Effector memory CD8-positive, alpha-beta T cell (primary cell): ENCODE results near the gene RMDN3.
A peak's percentile ranks its signal among the peaks of the same experiment; 100 is the strongest.

Experiments
- ATAC-seq: fragments of 150-1000 bp; cut with Tn5 transposase; replicated peaks from 2 replicates; pipeline ENCODE4 v1.10.0; 2021; ENCODE audit warnings: mild to moderate bottlenecking, moderate library complexity
- DNase-seq, 3 experiments: peaks; one replicate each; pipeline ENCODE4 v3.0.0; 2021
- H3K27ac Mint-ChIP-seq, 2 donors: one replicate each; pipeline ENCODE4 v1.8.0; 2022; ENCODE audit warnings: mild to moderate bottlenecking in 2 of 2, mixed read lengths in 2 of 2, moderate library complexity in 2 of 2
- H3K27me3 Mint-ChIP-seq, 2 donors: one replicate each; pipeline ENCODE4 v1.8.0; 2022; ENCODE audit warnings: mixed read lengths in 2 of 2
- H3K36me3 Mint-ChIP-seq: one replicate; pipeline ENCODE4 v1.8.0; 2022; ENCODE audit warnings: mild to moderate bottlenecking, moderate library complexity, mixed read lengths; ENCODE audit not compliant: insufficient read depth
- H3K4me1 Mint-ChIP-seq, 2 donors: one replicate each; pipeline ENCODE4 v1.8.0; 2022; ENCODE audit warnings: low read depth in 2 of 2, mixed read lengths in 2 of 2
- H3K4me3 Mint-ChIP-seq, 2 donors: one replicate each; pipeline ENCODE4 v1.8.0; 2022; ENCODE audit warnings: mild to moderate bottlenecking in 2 of 2, mixed read lengths in 2 of 2, moderate library complexity in 2 of 2
- H3K9me3 Mint-ChIP-seq, 2 donors: one replicate each; pipeline ENCODE4 v1.8.0; 2022; ENCODE audit warnings: mixed read lengths in 2 of 2
- total RNA-seq, 9 experiments: gene quantifications; one replicate each; lab custom pipeline; 2026; lab: John Stamatoyannopoulos, UW

The RMDN3 gene, protein sequence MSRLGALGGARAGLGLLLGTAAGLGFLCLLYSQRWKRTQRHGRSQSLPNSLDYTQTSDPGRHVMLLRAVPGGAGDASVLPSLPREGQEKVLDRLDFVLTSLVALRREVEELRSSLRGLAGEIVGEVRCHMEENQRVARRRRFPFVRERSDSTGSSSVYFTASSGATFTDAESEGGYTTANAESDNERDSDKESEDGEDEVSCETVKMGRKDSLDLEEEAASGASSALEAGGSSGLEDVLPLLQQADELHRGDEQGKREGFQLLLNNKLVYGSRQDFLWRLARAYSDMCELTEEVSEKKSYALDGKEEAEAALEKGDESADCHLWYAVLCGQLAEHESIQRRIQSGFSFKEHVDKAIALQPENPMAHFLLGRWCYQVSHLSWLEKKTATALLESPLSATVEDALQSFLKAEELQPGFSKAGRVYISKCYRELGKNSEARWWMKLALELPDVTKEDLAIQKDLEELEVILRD
- 30.5 to 59.0 (median 53.3) reads per million in 9 experiments for total RNA-seq

DNA sequence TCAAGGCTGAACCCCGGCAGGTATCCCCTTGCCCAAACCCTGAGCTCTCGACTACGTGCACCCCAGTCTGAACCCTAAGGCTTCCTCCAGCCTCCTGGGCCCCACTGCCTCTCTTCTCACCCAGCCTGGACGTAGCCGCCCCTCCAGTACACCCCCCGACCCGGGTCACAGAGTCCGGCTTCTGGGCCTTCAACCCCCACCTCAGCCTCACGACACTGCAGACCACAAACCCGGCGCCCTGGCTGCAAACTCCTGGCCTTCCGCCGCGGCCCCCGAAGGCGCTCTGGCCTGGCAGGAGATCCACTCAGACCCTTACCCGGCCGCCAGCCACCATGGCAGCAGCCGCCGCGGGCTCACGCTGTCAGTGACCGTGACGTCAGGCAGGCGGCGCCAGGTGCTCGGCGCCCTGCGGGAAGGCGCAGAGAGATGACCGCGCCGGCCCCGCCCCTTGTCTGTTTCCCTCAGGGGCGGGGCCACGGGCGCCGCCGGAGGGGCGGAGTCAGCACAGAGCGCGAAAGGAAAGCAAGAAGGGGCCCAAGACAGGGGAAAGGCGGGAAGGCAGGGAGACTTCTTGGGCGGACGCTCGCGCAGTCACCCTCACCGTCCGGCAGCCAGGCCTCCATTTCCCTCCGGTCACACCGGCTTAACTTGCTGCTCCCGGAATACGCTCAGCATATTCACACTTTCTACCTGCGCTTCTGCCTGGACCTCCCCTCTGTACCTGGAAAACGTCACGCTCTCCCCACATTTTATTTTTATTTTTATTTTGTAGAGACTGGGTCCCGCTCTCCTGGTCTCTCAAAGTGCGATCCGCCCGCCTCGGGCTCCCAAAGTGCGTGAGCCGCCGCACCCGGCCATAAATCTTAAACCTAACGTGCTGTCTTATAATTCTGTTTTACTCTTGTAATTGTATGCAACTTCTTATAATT, at the start of gene RMDN3:
Gene RMDN3 (minus strand): TSS at position 372 of the 929 bp plus-strand sequence. CDS start 471 bp downstream, outside the sequence.
- Mint-ChIP-seq H3K9me3 (no peaks in the 10 kb centered on the region), H3K36me3 (peaks cover 32% of the 10 kb centered on the region), H3K4me3 (peak within 1 kb of the TSS; percentile 95 to 99), H3K4me1 (peaks cover 24 to 30% of the 10 kb centered on the region in 2 donors), H3K27me3 (no peaks in the 10 kb centered on the region), H3K27ac (peak within 1 kb of the TSS; percentile 95 to 98)
- DNase-seq (peak; percentile 91 to 92 (median 92)), ATAC-seq (peak; percentile 86)

DNA sequence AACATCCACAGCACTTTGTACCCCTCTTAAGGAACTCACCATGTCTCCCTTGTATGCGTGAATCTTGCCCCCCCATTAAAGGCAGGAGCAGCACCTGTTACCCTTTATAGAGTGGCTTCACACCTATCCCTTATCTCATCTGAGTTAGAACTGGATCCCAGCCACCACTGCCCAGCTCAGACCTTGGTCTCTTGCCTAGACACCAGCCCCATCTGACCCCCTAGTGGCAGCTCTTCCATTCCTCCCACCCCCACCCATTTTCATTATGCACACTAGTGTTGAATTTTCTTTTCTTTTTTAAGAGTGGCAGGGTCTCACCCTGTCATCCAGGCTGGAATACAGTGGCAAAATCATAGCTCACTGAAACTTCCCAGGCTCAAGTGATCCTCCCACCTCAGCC, 48.6 kb upstream of the RMDN3 start:
- peaks cover 24 to 29% of the 10 kb centered on the region in 2 donors for H3K4me1 Mint-ChIP-seq
- H3K27me3 Mint-ChIP-seq = no peaks in the 10 kb centered on the region
- ATAC-seq = no peak
- H3K36me3 Mint-ChIP-seq = peaks cover 11% of the 10 kb centered on the region
- no peak overlapping the region for H3K4me3 Mint-ChIP-seq
- H3K9me3 Mint-ChIP-seq = no peaks in the 10 kb centered on the region
- DNase-seq = no peak
- peak overlapping the region; percentile 3 to 4 for H3K27ac Mint-ChIP-seq

DNA sequence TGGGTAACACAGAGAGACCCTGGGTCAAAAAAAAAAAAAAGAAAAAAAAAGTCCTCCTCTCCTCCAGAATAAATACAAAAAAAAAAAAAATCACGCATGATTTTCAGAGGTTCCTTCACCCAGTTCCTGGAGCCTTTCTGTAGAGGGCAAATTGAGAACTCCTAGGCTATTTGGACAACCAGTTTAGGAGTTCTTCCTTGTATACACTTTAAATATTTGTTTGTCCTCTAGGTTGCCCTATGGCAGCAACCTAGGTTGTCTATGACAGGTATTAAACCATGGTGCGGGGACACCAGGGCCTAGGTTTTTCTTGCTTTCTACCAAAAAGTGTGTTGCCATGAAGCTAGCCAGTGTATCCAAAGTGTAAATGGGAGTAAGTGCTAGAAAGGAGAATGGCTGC, 48.0 kb upstream of the RMDN3 start:
- no peak for ATAC-seq
- Mint-ChIP-seq H3K36me3 (peaks cover 13% of the 10 kb centered on the region), H3K27me3 (no peaks in the 10 kb centered on the region), H3K4me3 (no peak overlapping the region), H3K4me1 (peaks cover 27 to 29% of the 10 kb centered on the region in 2 donors), H3K27ac (peak overlapping the region; percentile 3 to 4), H3K9me3 (no peaks in the 10 kb centered on the region)
- no peak for DNase-seq

DNA sequence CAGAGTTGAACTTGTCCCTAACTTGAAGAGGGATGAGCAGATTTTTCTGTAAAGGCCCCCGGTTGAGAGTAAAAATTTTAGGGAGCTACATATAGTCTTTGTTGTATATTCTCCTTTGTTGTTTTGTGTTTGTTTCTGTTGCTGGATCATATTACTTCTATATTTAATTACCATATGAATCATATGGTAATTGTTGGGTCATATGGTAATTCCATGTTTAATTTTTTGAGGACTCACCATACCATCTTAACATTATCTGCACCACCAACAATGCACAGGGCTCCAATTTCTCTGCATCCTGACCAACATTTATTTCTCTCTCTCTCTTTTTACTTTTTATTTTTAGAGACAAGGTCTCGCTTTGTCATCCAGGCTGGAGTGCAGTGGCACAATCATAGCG, 44.5 kb upstream of the RMDN3 start:
- Mint-ChIP-seq H3K9me3 (no peaks in the 10 kb centered on the region), H3K4me3 (no peak overlapping the region), H3K27me3 (no peaks in the 10 kb centered on the region), H3K36me3 (peaks cover 15% of the 10 kb centered on the region), H3K27ac (peak overlapping the region in 1 of 2 donors; percentile 8), H3K4me1 (peaks cover 22 to 34% of the 10 kb centered on the region in 2 donors)
- ATAC-seq = no peak
- no peak for DNase-seq

DNA sequence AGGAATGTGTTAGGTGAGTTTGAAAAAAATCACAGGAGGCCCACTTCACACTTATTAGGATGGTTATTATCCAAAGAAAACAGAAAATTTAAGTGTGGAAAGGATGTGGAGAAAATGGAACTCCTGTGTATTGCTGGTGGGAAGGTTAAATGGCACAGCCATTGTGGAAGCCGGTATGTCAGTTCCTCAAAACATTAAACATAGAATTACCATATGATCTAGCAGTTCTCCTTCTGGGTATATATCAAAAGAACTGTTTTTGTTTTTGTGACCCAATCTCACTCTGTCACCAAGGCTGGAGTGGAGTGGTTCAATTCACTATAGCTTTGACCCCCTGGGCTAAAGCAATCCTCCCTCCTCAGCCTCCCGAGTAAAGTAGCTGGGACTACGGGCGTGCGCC, 41.5 kb upstream of the RMDN3 start:
- peak overlapping the region in 1 of 2 donors; percentile 19 for H3K27ac Mint-ChIP-seq
- H3K27me3 Mint-ChIP-seq = no peaks in the 10 kb centered on the region
- no peaks in the 10 kb centered on the region for H3K9me3 Mint-ChIP-seq
- peaks cover 25% of the 10 kb centered on the region for H3K36me3 Mint-ChIP-seq
- ATAC-seq (no peak), DNase-seq (no peak)
- H3K4me3 Mint-ChIP-seq = no peak overlapping the region
- H3K4me1 Mint-ChIP-seq = peaks cover 18 to 40% of the 10 kb centered on the region in 2 donors

DNA sequence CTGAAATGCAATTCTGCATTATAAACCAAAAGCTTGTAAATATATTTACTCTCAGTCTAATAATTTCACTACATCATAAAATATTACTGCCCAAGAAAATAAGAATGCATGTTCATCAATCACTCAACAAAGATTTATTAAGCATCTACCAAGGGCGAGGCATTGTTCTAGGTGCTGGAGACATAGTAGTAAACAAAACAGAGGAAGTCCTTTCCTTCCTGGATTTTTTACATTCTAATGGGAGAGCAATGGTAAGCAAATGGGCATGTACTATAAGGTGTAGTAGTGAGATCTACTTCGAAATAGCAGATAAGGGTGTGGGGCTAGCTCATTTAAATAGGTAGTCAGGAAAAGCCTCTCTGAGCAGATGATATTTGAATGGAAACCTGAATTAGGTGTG, 41.0 kb upstream of the RMDN3 start:
- H3K4me1 Mint-ChIP-seq = peaks cover 15 to 38% of the 10 kb centered on the region in 2 donors
- H3K4me3 Mint-ChIP-seq = no peak overlapping the region
- ATAC-seq = no peak
- no peaks in the 10 kb centered on the region for H3K27me3 Mint-ChIP-seq
- H3K36me3 Mint-ChIP-seq = peaks cover 27% of the 10 kb centered on the region
- no peak for DNase-seq
- H3K9me3 Mint-ChIP-seq = no peaks in the 10 kb centered on the region
- H3K27ac Mint-ChIP-seq = peak overlapping the region in 1 of 2 donors; percentile 19

DNA sequence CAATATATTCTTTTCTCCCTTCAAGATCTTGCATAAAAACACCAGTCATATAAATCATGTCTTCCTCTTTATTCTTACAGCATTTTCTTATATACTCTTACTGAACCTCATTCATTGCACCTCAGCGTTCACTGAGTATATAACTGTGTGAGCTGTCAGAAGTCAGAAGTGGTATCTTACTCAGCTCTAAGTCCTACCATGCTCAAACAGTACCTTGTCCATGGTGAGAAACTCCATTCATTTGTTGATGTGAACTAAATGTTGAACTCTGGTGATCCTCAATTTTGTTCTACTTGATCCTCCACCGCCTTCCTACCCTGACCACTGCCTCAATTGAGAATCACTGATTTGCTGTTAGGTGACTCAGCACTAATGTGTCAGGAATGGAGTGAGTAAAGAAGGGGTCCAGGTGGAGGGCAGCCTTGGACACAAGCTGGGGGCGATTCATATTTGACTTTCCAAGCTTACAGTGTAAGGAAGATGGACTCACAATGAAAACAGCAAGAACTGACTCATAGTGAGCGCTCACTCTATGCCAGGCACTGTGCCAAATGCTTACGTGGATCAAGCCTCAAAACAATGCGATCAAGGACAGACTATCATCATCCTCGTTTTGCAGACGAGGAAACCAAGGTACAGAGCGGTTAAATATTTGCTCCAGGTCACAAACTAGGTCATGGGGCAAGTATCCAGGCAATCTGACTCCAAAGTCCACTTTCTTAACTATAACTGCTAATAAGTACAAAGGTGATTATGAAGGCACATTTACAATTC, 38.3 kb upstream of the RMDN3 start:
- peak overlapping the region in 1 of 2 donors; percentile 5 for H3K27ac Mint-ChIP-seq
- H3K4me3 Mint-ChIP-seq = no peak overlapping the region
- no peak for DNase-seq
- H3K27me3 Mint-ChIP-seq = no peaks in the 10 kb centered on the region
- peaks cover 10 to 33% of the 10 kb centered on the region in 2 donors for H3K4me1 Mint-ChIP-seq
- H3K9me3 Mint-ChIP-seq = no peaks in the 10 kb centered on the region
- H3K36me3 Mint-ChIP-seq = peaks cover 20% of the 10 kb centered on the region
- ATAC-seq = no peak

DNA sequence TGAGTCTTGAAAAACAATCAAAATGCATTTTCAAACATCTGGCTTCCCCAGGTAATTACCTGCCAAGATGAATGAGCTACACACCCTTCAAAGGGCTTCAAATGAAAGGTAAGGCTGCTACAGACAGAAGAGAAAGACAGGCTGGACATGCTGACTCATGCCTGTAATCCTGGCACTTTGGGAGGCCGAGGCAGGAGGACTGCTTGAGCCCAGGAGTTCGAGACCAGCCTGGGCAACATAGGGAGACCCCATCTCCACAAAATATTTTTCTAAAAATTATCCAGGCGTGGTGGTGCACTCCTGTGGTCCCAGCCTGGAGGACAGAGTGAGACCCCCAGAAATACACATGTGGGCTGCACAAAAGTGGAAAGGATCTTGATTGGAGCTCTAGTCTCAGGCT, 37.3 kb upstream of the RMDN3 start:
- H3K27me3 Mint-ChIP-seq = no peaks in the 10 kb centered on the region
- ATAC-seq = no peak
- peak overlapping the region in 1 of 2 donors; percentile 30 for H3K27ac Mint-ChIP-seq

DNA sequence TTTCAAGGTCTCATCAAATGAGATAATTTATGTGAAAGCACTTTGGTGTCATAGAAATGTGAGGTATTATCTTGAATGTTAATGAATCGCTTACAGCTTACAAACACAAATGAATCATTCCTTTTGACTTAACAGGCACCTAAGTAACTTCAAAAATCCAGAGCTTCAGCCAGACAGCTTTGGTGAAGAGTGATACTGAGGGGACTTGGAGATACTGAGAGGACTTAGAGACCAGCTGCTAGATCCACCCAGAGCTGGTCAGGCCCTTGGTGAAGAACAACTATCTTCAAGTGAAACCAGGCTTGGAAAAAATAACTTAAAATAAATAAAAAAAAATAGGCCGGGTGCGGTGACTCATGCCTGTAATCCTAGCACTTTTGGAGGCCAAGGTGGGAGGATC, 35.7 kb upstream of the RMDN3 start:
- no peak for ATAC-seq
- no peak overlapping the region for H3K27ac Mint-ChIP-seq
- peaks cover 15% of the 10 kb centered on the region for H3K36me3 Mint-ChIP-seq
- DNase-seq = no peak
- no peaks in the 10 kb centered on the region for H3K9me3 Mint-ChIP-seq
- no peak overlapping the region for H3K4me3 Mint-ChIP-seq
- no peaks in the 10 kb centered on the region for H3K27me3 Mint-ChIP-seq
- peaks cover 16 to 34% of the 10 kb centered on the region in 2 donors for H3K4me1 Mint-ChIP-seq

More for the DNA sequence above, 37.3 kb upstream of the RMDN3 start:
- no peak for DNase-seq
- peaks cover 15% of the 10 kb centered on the region for H3K36me3 Mint-ChIP-seq
- no peaks in the 10 kb centered on the region for H3K9me3 Mint-ChIP-seq
- H3K4me3 Mint-ChIP-seq = no peak overlapping the region
- H3K4me1 Mint-ChIP-seq = peaks cover 14 to 32% of the 10 kb centered on the region in 2 donors

DNA sequence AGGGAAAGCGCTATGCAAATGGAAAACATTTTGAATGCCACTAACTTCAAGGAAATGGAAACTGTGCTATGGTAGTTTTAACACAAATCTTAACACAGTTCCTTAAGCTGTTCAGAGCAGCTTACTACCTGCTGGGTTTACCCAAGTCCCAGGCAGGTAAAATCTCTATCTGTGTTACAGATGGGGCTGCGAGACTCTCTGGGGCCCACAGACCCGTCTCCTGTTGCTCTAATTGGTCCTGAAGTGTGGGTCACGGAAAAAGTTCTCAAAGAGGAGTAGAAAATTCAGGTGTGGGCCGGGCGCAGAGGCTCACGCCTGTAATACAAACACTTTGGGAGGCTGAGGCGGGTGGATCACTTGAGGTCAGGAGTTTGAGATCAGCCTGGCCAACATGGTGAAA, 34.9 kb upstream of the RMDN3 start:
- Mint-ChIP-seq H3K36me3 (peaks cover 15% of the 10 kb centered on the region), H3K4me1 (peaks cover 16 to 31% of the 10 kb centered on the region in 2 donors), H3K27me3 (no peaks in the 10 kb centered on the region), H3K27ac (no peak overlapping the region), H3K4me3 (no peak overlapping the region), H3K9me3 (no peaks in the 10 kb centered on the region)
- DNase-seq = no peak
- no peak for ATAC-seq

DNA sequence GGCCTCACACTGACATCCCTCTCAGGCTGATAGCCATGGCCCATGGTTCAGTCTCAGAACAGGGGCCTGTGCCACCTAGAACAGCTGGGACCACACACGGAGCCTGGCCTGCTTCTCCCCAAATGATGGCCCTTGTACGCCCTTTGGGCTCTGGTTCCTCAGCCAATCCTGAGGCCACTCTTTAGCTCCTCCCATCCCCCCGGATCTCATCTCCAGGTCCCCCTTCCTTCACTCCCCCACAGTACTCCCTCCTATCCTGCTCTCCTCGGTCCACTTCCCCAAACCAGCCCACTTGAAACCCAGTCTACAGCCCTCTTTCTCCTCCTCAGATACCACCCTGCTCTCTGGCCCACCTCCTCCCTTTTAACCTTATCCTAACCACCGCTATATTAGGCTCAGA, 34.1 kb upstream of the RMDN3 start:
- peaks cover 16 to 31% of the 10 kb centered on the region in 2 donors for H3K4me1 Mint-ChIP-seq
- ATAC-seq (no peak), DNase-seq (no peak)
- no peak overlapping the region for H3K4me3 Mint-ChIP-seq
- no peaks in the 10 kb centered on the region for H3K9me3 Mint-ChIP-seq
- H3K27me3 Mint-ChIP-seq = no peaks in the 10 kb centered on the region
- peak overlapping the region in 1 of 2 donors; percentile 75 for H3K27ac Mint-ChIP-seq
- H3K36me3 Mint-ChIP-seq = peaks cover 15% of the 10 kb centered on the region

DNA sequence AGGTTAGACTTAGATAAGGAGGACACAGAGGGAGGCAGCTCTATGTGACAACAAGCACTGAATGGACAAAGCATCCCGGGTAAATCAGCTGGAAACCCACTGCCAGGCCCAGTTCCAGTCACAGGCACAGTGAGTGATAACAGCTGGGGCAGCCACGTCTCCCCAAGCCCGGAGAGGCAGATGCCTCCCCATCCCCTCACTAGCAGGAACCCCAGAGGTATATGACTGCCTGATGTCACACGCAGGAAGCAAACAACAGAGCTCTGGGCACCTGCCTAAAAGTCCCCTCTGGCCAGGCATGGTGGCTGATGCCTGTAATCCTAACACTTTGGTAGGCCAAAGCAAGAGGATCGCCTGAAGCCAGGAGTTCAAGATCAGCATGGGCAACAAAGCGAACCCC, 32.9 kb upstream of the RMDN3 start:
- no peak overlapping the region for H3K4me3 Mint-ChIP-seq
- H3K4me1 Mint-ChIP-seq = peaks cover 13 to 24% of the 10 kb centered on the region in 2 donors
- ATAC-seq (no peak), DNase-seq (no peak)
- no peaks in the 10 kb centered on the region for H3K27me3 Mint-ChIP-seq
- H3K9me3 Mint-ChIP-seq = no peaks in the 10 kb centered on the region
- peaks cover 18% of the 10 kb centered on the region for H3K36me3 Mint-ChIP-seq
- peak overlapping the region; percentile 41 to 83 for H3K27ac Mint-ChIP-seq
